GM12865 (cell line): ENCODE results near the gene DOCK1.

Experiments
- DNase-seq: peaks from one replicate; pipeline ENCODE4 v3.0.0; 2010; ENCODE audit warnings: low read depth
- H3K4me3 ChIP-seq: 2 replicates; pipeline ENCODE4 v1.5.1; 2011; ENCODE audit warnings: mild to moderate bottlenecking, low read depth, low read length, control low read depth
- CTCF ChIP-seq: IDR thresholded peaks from 2 replicates; pipeline ENCODE4 v1.5.1; 2011; ENCODE audit warnings: low read length, control low read depth, low read depth, inconsistent platforms; ENCODE audit not compliant: insufficient read depth; ENCODE audit errors: missing control alignments

DOCK1 gene

GRCh38 chr10:126979311-126979710 is 74.1 kb downstream of the DOCK1 start:
- H3K4me3 ChIP-seq = no peak overlapping the region
- no peak for TF ChIP-seq CTCF
- DNase-seq = no peak

DNA sequence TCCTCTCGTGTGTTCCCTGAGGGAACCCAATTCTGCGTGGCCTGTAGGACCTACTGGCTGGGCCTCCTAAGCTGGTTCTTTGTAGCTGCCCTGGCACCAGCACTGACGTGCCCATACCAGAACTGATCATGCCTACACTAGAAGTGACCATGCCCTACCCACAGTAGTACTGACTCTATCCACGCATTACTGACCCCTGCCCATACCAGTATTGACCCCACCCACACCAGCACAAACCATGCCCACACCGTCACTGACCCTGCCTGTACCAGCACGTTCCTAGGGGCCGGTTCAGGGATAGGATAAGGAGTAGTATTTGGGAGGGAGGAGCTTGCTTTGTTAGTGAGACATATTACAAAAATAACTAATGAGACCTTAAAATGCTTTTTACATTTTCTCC is 88.0 kb downstream of the DOCK1 start:
- no peak for TF ChIP-seq CTCF
- H3K4me3 ChIP-seq = no peak overlapping the region
- no peak for DNase-seq

DNA sequence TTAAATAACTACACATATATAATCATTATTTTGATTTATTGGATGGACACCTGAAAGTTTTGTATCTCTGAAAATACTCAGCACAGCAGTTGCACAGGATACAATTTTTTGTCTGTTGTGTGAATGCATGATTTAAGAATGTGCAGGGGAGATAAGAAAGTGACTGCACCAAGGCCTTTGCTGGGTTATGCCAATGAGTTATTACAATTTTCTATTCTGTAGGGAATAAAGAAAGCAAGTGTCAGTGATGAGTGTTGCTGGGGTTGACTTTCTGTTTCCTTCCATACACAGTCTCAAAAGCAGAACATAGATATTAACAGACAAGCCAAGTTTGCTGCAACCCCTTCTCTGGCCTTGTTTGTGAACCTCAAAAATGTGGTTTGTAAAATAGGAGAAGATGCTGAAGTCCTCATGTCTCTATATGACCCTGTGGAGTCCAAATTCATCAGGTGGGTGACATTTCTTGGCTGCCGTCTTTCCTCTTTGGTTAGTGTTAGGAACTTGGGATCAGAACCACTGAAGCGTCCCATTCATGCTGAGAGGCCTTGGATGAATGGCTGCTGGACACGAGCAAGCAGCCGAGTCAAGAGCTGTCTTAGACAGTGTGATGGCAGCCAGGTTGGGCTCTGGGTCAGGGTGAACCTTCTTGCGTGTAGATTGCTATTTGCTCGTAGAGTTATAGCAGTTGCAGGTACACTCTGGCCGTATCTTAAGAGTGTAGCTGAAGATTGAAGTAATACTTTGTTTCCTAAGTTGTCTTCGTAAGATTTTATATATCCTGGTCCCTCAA is 92.8 kb downstream of the DOCK1 start:
- no peak overlapping the region for H3K4me3 ChIP-seq
- no peak for TF ChIP-seq CTCF
- no peak for DNase-seq

DNA sequence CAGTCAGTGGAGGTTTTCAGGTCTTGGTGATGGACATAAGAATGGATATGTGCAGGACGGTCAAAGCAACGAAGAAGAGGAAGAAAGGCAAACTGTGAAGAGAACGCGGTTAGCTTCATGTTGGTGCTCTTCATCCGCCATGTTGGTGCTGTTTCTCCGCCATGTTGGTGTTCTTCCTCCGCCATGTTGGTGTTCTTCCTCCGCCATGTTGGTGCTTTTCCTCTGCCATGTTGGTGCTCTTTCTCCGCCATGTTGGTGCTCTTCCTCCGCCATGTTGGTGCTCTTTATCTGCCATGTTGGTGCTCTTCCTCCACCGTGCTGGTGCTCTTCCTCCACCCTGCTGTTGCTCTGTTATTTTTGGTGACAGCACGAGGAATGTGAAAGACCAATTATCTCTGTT is 95.4 kb downstream of the DOCK1 start:
- no peak for DNase-seq
- H3K4me3 ChIP-seq = no peak overlapping the region
- TF ChIP-seq CTCF = no peak

DNA sequence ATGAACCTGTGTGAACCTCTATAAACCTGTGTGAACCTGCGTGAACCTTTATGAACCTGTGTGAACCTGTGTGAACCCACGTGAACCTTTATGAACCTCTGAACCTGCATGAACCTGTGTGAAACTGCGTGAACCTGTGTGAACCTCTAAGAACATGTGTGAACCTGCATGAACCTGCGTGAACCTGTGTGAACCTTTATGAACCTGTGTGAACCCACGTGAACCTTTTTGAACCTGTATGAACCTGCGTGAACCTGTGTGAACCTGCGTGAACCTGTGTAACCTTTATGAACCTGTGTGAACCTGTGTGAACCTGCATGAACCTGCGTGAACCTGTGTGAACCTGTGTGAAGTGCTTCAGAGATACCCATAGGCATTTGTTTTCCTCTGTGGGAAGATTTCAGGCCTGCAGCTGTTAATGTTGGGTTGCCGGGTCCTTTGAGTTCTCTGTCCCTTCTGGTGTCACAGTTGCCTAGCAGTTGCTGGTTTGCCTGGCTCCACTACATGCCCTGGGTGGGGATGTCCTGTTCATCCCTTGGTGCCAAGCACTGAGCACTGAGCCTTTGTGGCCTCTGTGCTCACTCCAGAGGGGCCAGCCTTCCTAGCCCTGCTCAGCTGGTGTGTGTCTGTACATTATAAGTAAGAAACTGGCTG is 97.9 kb downstream of the DOCK1 start:
- H3K4me3 ChIP-seq = no peak overlapping the region
- no peak for TF ChIP-seq CTCF
- DNase-seq = no peak

- TF ChIP-seq CTCF = no peak
- DNase-seq = no peak
- H3K4me3 ChIP-seq = no peak overlapping the region
Observed at GRCh38 chr10:127006453-127006852, 101.2 kb downstream of the DOCK1 start.
